Testis (tissue), 3 donors: ENCODE results near the gene NRL. TPM values are rescaled to one million over a fixed set of nuclear protein-coding genes. Genes with fewer than 3 reads are reported as not detected.

Source experiments
- DNase-seq: peaks from one replicate; pipeline ENCODE4 v3.0.0-alpha.2; 2019
- H3K27ac ChIP-seq, 2 donors: fragments of 200-600 bp; sonication (generic); one replicate each; pipeline ENCODE4 v1.5.1; 2019
- H3K27me3 ChIP-seq: fragments of 200-600 bp; sonication (generic); one replicate; pipeline ENCODE4 v1.5.1; 2019
- H3K36me3 ChIP-seq: fragments of 200-600 bp; sonication (generic); one replicate; pipeline ENCODE4 v1.5.1; 2017; ENCODE audit warnings: low read depth; ENCODE audit errors: missing control alignments
- H3K4me1 ChIP-seq: fragments of 200-600 bp; sonication (generic); one replicate; pipeline ENCODE4 v1.5.1; 2019
- H3K4me3 ChIP-seq, 2 donors: fragments of 200-600 bp; sonication (generic); one replicate each; pipeline ENCODE4 v1.5.1; 2017 to 2019
- H3K9me3 ChIP-seq: fragments of 200-600 bp; sonication (generic); one replicate; pipeline ENCODE4 v1.5.1; 2017
- CTCF ChIP-seq, 3 experiments: fragments of 450-650 bp in 2 of 3; fragments of 200-600 bp in 1 of 3; sonication (generic) in 1 of 3; IDR thresholded peaks; one replicate each; pipeline ENCODE4 v1.5.1; 2016 to 2019; ENCODE audit warnings: antibody characterized with exemption in 3 of 3, mild to moderate bottlenecking in 2 of 3, moderate library complexity in 1 of 3
- POLR2A ChIP-seq: fragments of 450-650 bp; IDR thresholded peaks from one replicate; pipeline ENCODE4 v1.6.1; 2017; ENCODE audit warnings: antibody characterized with exemption, mild to moderate bottlenecking, moderate library complexity
- WGBS, 2 donors: methylation state at CpG; one replicate each; pipeline ENCODE4 v1.1.5; 2018; 5-methylcytosine and 5-hydroxymethylcytosine counted together
- intact Hi-C: fragments of 100-400 bp; cut with DNase I; formaldehyde crosslinking; loops from one replicate; pipeline ENCODE4 v1.15.1; 2023; ENCODE audit warnings: low total_unique reads
- polyA plus RNA-seq: library from polyadenylated mRNA; stranded (reverse); fragments of 350-450 nt; fragmentation: Illumina TruSeq; extraction: RNeasy Lipid Tissue Mini Kit (QIAGEN cat#74804); gene quantifications from one replicate; pipeline ENCODE4 v1.2.3, GENCODE V29; 2014; ENCODE audit warnings: low read depth, low replicate concordance; ENCODE audit not compliant: insufficient read depth
- total RNA-seq, 2 donors: library from RNA; depleted of rRNA; stranded (reverse); fragments of >200 nt; gene quantifications; one replicate each; pipeline ENCODE4 v1.2.3, GENCODE V29; 2016

The NRL gene
- total and polyA plus RNA-seq, 3 donors from 2014 or later, result 6.6 to 8.3 (median 8.2) TPM

GRCh38 chr14:24149302-24149969 lies 34.7 kb upstream of the NRL start:
- peaks cover 15% of the 10 kb centered on the region for H3K4me1 ChIP-seq
- H3K9me3 ChIP-seq, result no peaks in the 10 kb centered on the region
- no peaks in the 10 kb centered on the region for H3K27me3 ChIP-seq
- intact Hi-C loops, result no loop called here
- no peak for TF ChIP-seq CTCF (IDR thresholded peaks at IDR 0.05)
- no peak for TF ChIP-seq POLR2A
- H3K4me3 ChIP-seq, result no peak overlapping the region
- WGBS, 2 donors, result 92 to 93% methylated on average over 3 of the region's 3 CpGs
- no peaks in the 10 kb centered on the region for H3K36me3 ChIP-seq
- H3K27ac ChIP-seq, result no peak overlapping the region
- no peak for DNase-seq

GRCh38 chr14:24147761-24148428 lies 33.1 kb upstream of the NRL start:
- Histone ChIP-seq H3K27me3 (no peaks in the 10 kb centered on the region), H3K27ac (peak overlapping the region; percentile 73 to 89), H3K36me3 (no peaks in the 10 kb centered on the region), H3K4me3 (peak overlapping the region; percentile 91 to 95), H3K9me3 (no peaks in the 10 kb centered on the region), H3K4me1 (peaks cover 15% of the 10 kb centered on the region)
- no peak for DNase-seq
- TF ChIP-seq POLR2A (no peak), CTCF (IDR thresholded peaks at IDR 0.05) (no peak)
- 2 to 11% methylated on average over 14 to 29 of the region's 29 CpGs for WGBS, 2 donors
- intact Hi-C loops, result no loop called here

GRCh38 chr14:24146978-24147760 lies 32.4 kb upstream of the NRL start, which contains the start of gene RNF31:
Gene RNF31, plus strand, starts transcription at chr14:24147498. Its CDS starts 201 bp downstream, at chr14:24147699.
- DNase-seq, result peak; percentile 99
- H3K27ac ChIP-seq, result peak within 1 kb of the TSS; percentile 89 to 91
- no peaks in the 10 kb centered on the region for H3K9me3 ChIP-seq
- H3K4me1 ChIP-seq, result peaks cover 17% of the 10 kb centered on the region
- TF ChIP-seq POLR2A (no peak), CTCF (IDR thresholded peaks at IDR 0.05) (no peak)
- H3K27me3 ChIP-seq, result no peaks in the 10 kb centered on the region
- H3K36me3 ChIP-seq, result no peaks in the 10 kb centered on the region
- WGBS, 2 donors, result 0 to 1% methylated on average over 29 to 51 of the region's 57 CpGs
- peak within 1 kb of the TSS; percentile 91 to 95 for H3K4me3 ChIP-seq
- intact Hi-C loops, result no loop called here

- DNase-seq, result peak; percentile 96
- TF ChIP-seq CTCF (IDR thresholded peaks at IDR 0.05) (no peak), POLR2A (no peak)
- Histone ChIP-seq H3K4me1 (peaks cover 20% of the 10 kb centered on the region), H3K36me3 (no peaks in the 10 kb centered on the region), H3K9me3 (no peaks in the 10 kb centered on the region), H3K4me3 (peak within 1 kb of the TSS; percentile 91 to 95), H3K27me3 (no peaks in the 10 kb centered on the region), H3K27ac (peak within 1 kb of the TSS; percentile 89 to 91)
- intact Hi-C loops, result no loop called here
- 0% methylated on average over 19 to 25 of the region's 25 CpGs for WGBS, 2 donors
Observed at GRCh38 chr14:24146453-24146977, 31.8 kb upstream of the NRL start, which contains the start of gene PSME2. Gene PSME2, minus strand, starts transcription at chr14:24146610. Its CDS starts 29 bp downstream, at chr14:24146581.
